Activated T-helper 2 cell treated with anti-CD3 and anti-CD28 coated beads, Interferon-gamma antibody, Interleukin-2, Interleukin-4, amounts not matched to agents 10 μg/mL and 5 μg/mL and 100 μg/mL, durations not matched to agents 14 hours and 24 hours and 36 hours (primary cell): ENCODE data around the gene ACLY. TPM values are rescaled to one million over a fixed set of nuclear protein-coding genes. Genes with fewer than 3 reads are reported as not detected.

Experiments used
- DNase-seq: peaks from one replicate; pipeline ENCODE4 v3.0.0; 2021; ENCODE audit warnings: low spot score
- H3K27ac Mint-ChIP-seq: one replicate; pipeline ENCODE4 v1.8.0; 2021; ENCODE audit warnings: mixed read lengths
- H3K27me3 Mint-ChIP-seq: one replicate; pipeline ENCODE4 v1.8.0; 2021; ENCODE audit warnings: low read depth, mixed read lengths
- H3K36me3 Mint-ChIP-seq: one replicate; pipeline ENCODE4 v1.8.0; 2021; ENCODE audit warnings: low read depth, mixed read lengths
- H3K4me1 Mint-ChIP-seq: one replicate; pipeline ENCODE4 v1.8.0; 2021; ENCODE audit warnings: low read depth, mixed read lengths
- H3K4me3 Mint-ChIP-seq: one replicate; pipeline ENCODE4 v1.8.0; 2021; ENCODE audit warnings: low read depth, mild to moderate bottlenecking, moderate library complexity, mixed read lengths
- H3K9me3 Mint-ChIP-seq: one replicate; pipeline ENCODE4 v1.8.0; 2021; ENCODE audit warnings: mixed read lengths
- intact Hi-C: fragments of 100-400 bp; cut with micrococcal nuclease; formaldehyde crosslinking; loops from one replicate; pipeline ENCODE4 v1.15.1; 2023
- total RNA-seq: library from RNA; stranded (reverse); gene quantifications from 2 replicates; pipeline ENCODE4 v1.2.3, GENCODE V29; 2022

ACLY gene
- total RNA-seq, 1 donor from 2014 or later: 223 TPM

DNA sequence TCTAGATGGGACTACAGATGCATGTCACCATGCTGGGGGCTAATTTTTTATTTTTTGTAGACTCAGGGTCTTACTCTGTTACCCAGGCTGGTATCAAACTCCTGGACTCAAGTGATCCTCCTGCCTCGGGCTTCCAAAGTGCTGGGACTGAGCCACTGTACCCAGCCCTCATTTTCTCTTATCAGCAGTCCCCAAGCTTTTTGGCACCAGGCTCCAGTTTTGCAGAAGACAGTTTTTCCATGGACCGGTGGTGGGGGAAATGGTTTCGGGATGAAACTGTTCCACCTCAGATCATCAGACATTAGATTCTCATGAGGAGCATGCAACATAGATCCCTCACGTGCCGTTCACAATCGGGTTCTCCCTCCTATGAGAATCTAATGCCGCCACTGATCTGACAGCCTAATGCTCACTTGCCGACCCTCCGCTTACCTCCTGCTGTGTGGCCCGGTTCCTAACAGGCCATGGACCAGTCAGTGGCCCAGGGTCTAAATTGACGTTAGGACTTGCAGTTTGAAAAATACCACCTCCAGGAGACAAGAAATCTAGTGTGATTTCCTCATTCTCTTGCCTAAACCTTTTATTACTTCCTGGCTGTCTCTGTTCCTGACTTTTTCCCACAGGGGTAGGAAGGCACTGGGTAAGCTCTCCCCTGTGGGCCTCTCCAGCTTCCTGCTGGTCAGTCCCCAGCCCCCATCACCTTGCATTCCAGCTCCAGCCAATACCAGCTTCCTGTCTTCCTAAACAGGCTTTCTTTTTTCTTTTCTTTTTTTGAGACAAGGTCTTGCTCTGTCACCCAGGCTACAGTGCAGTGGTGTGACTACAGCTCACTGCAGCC, 38.5 kb upstream of the ACLY start:
- H3K36me3 Mint-ChIP-seq: no peaks in the 10 kb centered on the region
- no peaks in the 10 kb centered on the region for H3K9me3 Mint-ChIP-seq
- H3K27me3 Mint-ChIP-seq: no peaks in the 10 kb centered on the region
- H3K27ac Mint-ChIP-seq: no peak overlapping the region
- H3K4me1 Mint-ChIP-seq: no peaks in the 10 kb centered on the region
- DNase-seq: no peak
- intact Hi-C loops: no loop called here
- no peak overlapping the region for H3K4me3 Mint-ChIP-seq

DNA sequence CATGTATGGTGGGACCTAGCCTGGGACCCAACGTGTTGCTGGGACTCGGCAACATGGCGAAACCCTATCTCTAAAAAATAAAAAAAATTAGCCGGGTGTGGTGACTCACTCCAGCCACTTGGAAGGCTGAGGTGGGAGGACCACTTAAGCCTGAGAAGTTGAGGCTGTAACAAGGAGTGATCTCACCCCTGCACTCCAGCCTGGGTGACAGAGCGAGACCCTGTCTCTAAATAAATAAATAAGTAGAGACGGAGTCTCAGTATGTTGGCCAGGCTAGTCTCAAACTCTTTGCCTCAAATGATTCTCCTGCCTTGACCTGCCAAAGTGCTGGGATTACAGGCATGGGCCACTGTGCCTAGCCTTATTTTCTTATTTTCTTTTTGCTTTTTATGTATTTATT, 37.8 kb upstream of the ACLY start:
- intact Hi-C loops: no loop called here
- H3K27me3 Mint-ChIP-seq: no peaks in the 10 kb centered on the region
- H3K9me3 Mint-ChIP-seq: no peaks in the 10 kb centered on the region
- no peak for DNase-seq
- no peak overlapping the region for H3K4me3 Mint-ChIP-seq
- H3K4me1 Mint-ChIP-seq: no peaks in the 10 kb centered on the region
- no peaks in the 10 kb centered on the region for H3K36me3 Mint-ChIP-seq
- no peak overlapping the region for H3K27ac Mint-ChIP-seq

DNA sequence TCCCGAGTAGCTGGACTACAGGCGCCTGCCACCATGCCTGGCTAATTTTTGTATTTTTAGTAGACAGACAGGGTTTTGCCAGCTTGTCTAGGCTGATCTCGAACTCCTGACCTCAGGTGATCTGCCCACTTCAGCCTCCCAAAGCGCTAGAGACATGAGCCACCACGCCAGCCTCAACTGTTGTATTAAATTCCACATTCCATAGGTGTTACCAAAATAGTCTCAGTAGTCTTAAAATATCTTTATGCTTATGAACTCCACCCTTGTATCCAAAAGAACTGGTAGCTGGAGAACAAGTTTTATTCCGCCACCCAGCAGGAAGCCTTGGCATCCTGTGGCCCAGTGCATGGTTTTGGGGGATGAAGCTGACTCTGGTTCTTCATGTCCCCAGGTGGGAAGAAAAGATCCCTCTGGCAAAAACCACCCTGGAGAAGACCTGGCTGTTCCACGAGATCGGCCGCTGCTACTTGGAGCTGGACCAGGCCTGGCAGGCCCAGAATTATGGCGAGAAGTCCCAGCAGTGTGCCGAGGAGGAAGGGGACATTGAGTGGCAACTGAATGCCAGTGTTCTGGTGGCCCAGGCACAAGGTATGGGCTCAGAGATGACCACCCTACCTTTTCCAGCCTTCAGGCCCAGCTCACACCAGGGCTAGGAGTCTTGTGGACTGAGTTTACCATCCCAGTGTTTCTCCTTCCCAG, 30.2 kb upstream of the ACLY start:
- DNase-seq: no peak
- Mint-ChIP-seq H3K27me3 (no peaks in the 10 kb centered on the region), H3K4me3 (no peak overlapping the region), H3K4me1 (no peaks in the 10 kb centered on the region), H3K9me3 (no peaks in the 10 kb centered on the region), H3K36me3 (no peaks in the 10 kb centered on the region), H3K27ac (no peak overlapping the region)
- intact Hi-C loops: no loop called here

DNA sequence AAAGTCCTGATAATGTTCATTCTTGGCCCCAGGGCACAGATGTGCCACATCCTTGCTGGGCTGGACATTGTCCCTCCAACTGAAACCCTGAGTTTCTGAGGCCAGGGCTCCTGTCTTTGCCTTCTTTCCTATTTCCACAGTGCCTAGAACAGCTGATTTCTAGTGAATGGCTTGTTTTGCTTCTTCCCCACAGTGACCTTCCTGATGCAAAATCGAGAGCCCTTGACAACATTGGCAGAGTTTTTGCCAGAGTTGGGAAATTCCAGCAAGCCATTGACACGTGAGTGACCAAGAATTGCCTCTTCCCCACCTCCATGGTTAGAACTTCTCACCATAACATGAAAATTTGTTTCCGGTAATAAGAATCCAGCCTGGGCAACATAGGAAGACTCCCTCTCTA, 26.2 kb upstream of the ACLY start:
- no peaks in the 10 kb centered on the region for H3K9me3 Mint-ChIP-seq
- H3K27me3 Mint-ChIP-seq: no peaks in the 10 kb centered on the region
- H3K36me3 Mint-ChIP-seq: no peaks in the 10 kb centered on the region
- H3K4me3 Mint-ChIP-seq: no peak overlapping the region
- intact Hi-C loops: no loop called here
- H3K27ac Mint-ChIP-seq: no peak overlapping the region
- no peak for DNase-seq
- no peaks in the 10 kb centered on the region for H3K4me1 Mint-ChIP-seq

DNA sequence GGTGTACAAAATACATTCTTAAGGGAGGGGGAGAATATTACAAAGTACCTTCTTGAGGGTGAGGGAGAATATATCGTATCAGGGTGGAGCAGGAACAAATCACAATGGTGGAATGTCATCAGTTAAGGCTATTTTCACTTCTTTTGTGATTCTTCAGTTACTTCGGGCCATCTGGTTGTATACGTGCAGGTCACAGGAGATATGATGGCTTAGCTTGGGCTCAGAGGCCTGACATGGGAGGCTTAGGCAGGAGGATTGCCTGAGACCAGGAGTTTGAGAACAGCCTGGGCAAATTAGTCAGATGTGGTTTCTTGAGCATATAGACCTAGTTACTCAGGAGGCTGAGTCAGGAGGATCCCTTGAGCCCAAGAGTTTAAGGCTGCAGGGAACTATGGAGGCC, 24.7 kb upstream of the ACLY start:
- Mint-ChIP-seq H3K9me3 (no peaks in the 10 kb centered on the region), H3K36me3 (no peaks in the 10 kb centered on the region), H3K4me1 (no peaks in the 10 kb centered on the region), H3K27ac (no peak overlapping the region), H3K4me3 (no peak overlapping the region), H3K27me3 (no peaks in the 10 kb centered on the region)
- DNase-seq: no peak
- intact Hi-C loops: no loop called here

DNA sequence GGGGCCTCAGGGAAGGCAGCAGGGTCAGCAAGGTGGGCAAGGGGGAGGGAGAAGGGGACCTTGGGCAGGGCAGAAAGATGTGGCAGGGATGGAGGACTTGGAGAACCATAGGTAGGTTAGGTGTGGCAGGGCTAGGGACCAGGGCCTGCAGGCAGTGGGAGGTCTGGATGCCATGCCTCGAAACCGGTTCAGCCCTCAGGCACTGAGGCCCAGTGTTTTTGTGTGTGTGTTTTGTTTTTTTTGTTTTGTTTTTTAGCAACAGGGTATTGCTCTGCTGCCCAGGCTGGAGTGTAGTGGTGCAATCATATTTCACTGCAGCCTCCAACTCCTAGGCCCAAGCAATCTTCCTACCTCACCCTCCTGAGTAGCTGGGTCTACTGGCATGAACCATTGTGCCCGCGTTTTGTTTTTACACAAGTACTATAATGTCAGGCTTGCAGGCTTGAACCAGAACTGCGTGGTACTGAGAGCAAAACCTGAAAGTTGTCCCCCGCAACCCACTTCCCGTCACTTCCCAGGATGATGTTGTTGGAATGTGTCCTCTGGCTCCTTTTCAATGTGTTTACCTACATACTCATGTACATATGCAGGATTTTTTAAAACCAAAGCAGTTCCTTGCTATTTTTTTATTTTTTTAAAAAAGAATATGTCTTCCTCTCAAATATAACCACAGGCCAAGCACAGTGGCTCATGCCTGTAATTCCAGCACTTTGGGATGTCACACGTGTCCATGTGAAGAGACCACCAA, 24.0 kb upstream of the ACLY start:
- Mint-ChIP-seq H3K27ac (no peak overlapping the region), H3K36me3 (no peaks in the 10 kb centered on the region), H3K4me3 (no peak overlapping the region), H3K4me1 (no peaks in the 10 kb centered on the region), H3K27me3 (no peaks in the 10 kb centered on the region), H3K9me3 (no peaks in the 10 kb centered on the region)
- no peak for DNase-seq
- intact Hi-C loops: no loop called here

DNA sequence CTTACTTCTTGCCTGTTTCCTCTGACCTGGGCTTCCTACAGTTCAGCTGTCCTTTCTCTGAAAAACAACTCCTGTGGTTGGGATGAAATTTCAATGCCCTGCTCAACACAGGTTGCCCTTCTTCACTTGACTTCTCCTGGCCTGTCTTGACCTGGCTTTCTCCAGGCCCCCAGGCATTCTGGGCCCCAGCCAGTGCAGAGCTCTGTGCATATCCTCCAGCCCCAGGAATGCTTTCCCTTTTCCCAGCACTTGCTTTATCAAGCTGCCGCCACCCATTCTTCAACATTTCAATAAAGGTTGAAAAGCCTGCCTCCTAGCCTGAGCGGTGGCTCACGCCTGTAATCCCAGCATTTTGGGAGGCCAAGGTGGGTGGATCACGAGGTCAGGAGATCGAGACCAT, 22.4 kb upstream of the ACLY start:
- no peak overlapping the region for H3K27ac Mint-ChIP-seq
- no peaks in the 10 kb centered on the region for H3K36me3 Mint-ChIP-seq
- H3K4me1 Mint-ChIP-seq: no peaks in the 10 kb centered on the region
- no peak overlapping the region for H3K4me3 Mint-ChIP-seq
- intact Hi-C loops: no loop called here
- no peaks in the 10 kb centered on the region for H3K27me3 Mint-ChIP-seq
- H3K9me3 Mint-ChIP-seq: no peaks in the 10 kb centered on the region
- no peak for DNase-seq

DNA sequence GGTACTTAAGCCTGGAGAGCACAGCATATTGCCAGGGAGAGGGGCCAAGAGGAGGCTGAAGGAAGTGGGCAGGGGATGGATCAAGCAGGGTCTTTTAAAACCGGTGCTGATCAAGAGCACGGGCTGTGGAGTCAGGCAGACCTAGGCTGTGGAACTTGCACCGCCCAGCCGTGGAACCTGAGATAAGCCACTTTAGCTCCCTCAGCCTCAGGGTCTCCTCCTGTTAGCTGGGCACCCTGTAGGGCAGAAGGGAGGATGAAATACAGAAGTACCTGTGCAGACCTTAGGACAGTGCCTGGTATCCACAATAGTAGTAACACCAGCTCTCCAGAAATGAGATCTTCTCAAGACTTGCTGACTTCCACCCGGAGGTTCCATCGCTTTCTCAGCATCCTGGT, 20.9 kb upstream of the ACLY start:
- no peaks in the 10 kb centered on the region for H3K36me3 Mint-ChIP-seq
- H3K9me3 Mint-ChIP-seq: no peaks in the 10 kb centered on the region
- H3K27me3 Mint-ChIP-seq: no peaks in the 10 kb centered on the region
- no peak overlapping the region for H3K27ac Mint-ChIP-seq
- intact Hi-C loops: no loop called here
- DNase-seq: no peak
- peaks cover 1% of the 10 kb centered on the region for H3K4me1 Mint-ChIP-seq
- H3K4me3 Mint-ChIP-seq: no peak overlapping the region

DNA sequence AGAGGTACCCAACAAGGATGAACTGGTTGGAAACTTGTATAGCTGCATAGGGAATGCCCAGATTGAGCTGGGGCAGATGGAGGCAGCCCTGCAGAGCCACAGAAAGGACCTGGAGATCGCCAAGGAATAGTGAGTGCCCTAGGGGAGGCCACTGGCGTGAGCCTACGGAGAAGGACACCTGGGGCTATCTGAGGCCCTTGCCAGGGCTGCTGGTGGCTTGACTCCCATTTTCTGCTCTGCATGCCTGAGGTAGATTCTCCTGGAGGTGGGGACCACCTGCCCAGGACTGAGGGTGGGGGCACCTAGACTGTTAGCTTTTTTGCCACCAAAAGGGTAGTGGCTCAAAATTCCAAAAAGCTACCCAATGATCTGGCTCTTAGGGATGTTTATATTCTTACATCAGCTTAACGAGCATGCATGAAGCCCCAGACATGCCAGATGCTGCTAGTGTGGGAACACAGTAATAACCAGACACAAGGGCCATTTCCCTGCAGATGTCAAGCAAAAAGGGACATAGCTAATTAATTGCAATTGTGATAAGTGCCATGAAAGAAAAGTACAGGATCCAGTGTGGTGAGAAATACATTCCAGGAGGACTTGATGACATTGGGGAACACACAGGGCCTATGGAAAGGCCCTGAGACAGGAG, 20.4 kb upstream of the ACLY start:
- peaks cover 3% of the 10 kb centered on the region for H3K4me1 Mint-ChIP-seq

DNA sequence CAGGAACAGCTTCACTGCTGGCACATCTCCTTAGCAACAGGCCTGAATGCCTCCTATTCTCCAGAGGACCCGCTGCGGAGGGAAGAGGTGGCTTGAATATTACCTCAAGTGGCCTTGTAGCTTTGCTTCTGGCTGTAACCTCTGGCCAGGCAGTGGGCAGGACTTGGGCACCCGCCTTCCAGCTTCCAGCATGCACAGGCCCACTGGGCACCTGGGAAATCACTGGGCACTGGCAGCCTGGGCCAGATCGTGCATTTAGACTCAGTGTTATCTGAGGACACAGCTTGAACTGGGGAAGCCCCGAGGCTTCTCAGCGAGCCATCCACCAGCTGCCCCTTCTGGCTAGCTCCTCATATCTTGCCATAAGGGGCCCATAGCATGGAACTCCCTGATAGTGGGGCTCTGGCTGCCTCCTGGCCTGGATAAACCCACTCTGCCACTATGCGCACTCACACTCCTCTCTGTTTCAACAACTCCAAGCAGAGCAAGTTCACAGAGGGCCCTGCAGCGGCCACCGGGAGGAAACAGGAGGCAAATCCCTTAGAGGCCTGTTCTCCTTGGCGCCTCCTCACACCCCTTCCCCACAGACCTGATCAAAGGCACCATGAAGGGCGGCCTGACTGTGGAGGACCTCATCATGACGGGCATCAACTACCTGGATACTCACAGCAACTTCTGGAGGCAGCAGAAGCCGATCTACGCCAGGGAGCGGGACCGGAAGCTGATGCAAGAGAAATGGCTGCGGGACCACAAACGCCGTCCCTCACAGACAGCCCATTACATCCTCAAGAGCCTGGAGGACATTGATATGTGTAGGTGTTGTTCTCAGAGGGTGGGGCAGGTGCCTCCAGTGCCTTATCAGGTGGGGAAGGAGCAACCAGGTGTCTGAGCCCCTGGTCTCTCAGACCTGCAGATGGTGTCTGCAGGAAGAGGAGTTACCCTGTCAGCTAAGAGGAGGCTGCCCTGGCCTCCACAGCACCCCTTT, 19.5 kb upstream of the ACLY start:
- no peak overlapping the region for H3K4me3 Mint-ChIP-seq
- no peaks in the 10 kb centered on the region for H3K9me3 Mint-ChIP-seq
- H3K4me1 Mint-ChIP-seq: peaks cover 4% of the 10 kb centered on the region
- intact Hi-C loops: no loop called here
- no peak for DNase-seq
- H3K27ac Mint-ChIP-seq: no peak overlapping the region
- no peaks in the 10 kb centered on the region for H3K36me3 Mint-ChIP-seq
- H3K27me3 Mint-ChIP-seq: no peaks in the 10 kb centered on the region

More for the DNA sequence above, 20.4 kb upstream of the ACLY start:
- Mint-ChIP-seq H3K27ac (no peak overlapping the region), H3K36me3 (no peaks in the 10 kb centered on the region), H3K27me3 (no peaks in the 10 kb centered on the region), H3K4me3 (no peak overlapping the region), H3K9me3 (no peaks in the 10 kb centered on the region)
- intact Hi-C loops: no loop called here
- no peak for DNase-seq

DNA sequence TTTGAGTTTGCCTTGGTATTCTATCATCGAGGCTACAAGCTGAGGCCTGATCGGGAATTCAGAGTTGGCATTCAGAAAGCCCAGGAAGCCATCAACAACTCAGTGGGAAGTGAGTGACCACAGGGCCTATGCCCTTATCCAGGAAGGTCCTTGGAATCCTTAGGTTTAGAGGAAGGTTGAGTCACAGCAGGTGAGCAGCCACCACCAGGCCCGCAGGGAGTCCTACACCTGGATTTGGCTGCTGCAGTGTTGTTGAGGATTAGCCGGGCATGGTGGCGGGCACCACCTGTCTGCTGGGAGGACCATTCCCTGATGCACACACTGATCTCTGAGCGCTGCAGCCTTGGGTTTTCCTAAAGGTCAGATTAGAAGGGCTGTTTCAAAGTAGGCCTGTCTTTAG, 16.9 kb upstream of the ACLY start:
- no peaks in the 10 kb centered on the region for H3K9me3 Mint-ChIP-seq
- no peak for DNase-seq
- no peak overlapping the region for H3K27ac Mint-ChIP-seq
- intact Hi-C loops: no loop called here
- H3K36me3 Mint-ChIP-seq: no peaks in the 10 kb centered on the region
- peaks cover 20% of the 10 kb centered on the region for H3K4me1 Mint-ChIP-seq
- H3K27me3 Mint-ChIP-seq: no peaks in the 10 kb centered on the region
- H3K4me3 Mint-ChIP-seq: no peak overlapping the region
